SKM-1 treated with dmso at 0.1 percent for 144 hours (cell line): ENCODE data around the gene BCL2L13.
A peak's percentile ranks its signal among the peaks of the same experiment; 100 is the strongest.
"Not testable (repeated sequence)": the region's sequence is repeated elsewhere in the genome, so short reads cannot be mapped to it uniquely, and the experiment has no call there.

Experiments
- DNase-seq: peaks from one replicate; lab custom pipeline; 2025; ENCODE audit not compliant: unreplicated experiment; lab: John Stamatoyannopoulos, UW

The BCL2L13 gene

GRCh38 chr22:17634696-17635095, 3.9 kb upstream of the BCL2L13 start:
- DNase-seq = no peak

- DNase-seq = not testable (repeated sequence)
Measured at GRCh38 chr22:17636850-17637249, 1.7 kb upstream of the BCL2L13 start.

GRCh38 chr22:17637490-17638181, 921 bp upstream of the BCL2L13 start:
- DNase-seq = no peak

GRCh38 chr22:17638182-17638431, 450 bp upstream of the BCL2L13 start:
- no peak for DNase-seq

- no peak for DNase-seq
Measured at GRCh38 chr22:17639247-17639741, 737 bp downstream of the BCL2L13 start.

- no peak for DNase-seq
Measured at GRCh38 chr22:17641269-17641668, 2.7 kb downstream of the BCL2L13 start.

GRCh38 chr22:17642357-17642756, 3.8 kb downstream of the BCL2L13 start:
- DNase-seq = not testable (repeated sequence)

- no peak for DNase-seq
Measured at GRCh38 chr22:17647452-17647851, 8.9 kb downstream of the BCL2L13 start.

- DNase-seq = peak; percentile 61
Measured at GRCh38 chr22:17647991-17648390, 9.4 kb downstream of the BCL2L13 start.

GRCh38 chr22:17648569-17648968, 10.0 kb downstream of the BCL2L13 start:
- peak; percentile 29 for DNase-seq

GRCh38 chr22:17655289-17655688, 16.7 kb downstream of the BCL2L13 start:
- peak; percentile 71 for DNase-seq

- DNase-seq = no peak
Measured at GRCh38 chr22:17656870-17657395, 18.4 kb downstream of the BCL2L13 start.

- DNase-seq = no peak
Measured at GRCh38 chr22:17664414-17665055, 26.0 kb downstream of the BCL2L13 start.

- no peak for DNase-seq
Measured at GRCh38 chr22:17665248-17665647, 26.7 kb downstream of the BCL2L13 start.

- no peak for DNase-seq
Measured at GRCh38 chr22:17665854-17666253, 27.3 kb downstream of the BCL2L13 start.

GRCh38 chr22:17671521-17672092, 33.0 kb downstream of the BCL2L13 start:
- DNase-seq = not testable (repeated sequence)

- no peak for DNase-seq
Measured at GRCh38 chr22:17672417-17672991, 33.9 kb downstream of the BCL2L13 start.

- DNase-seq = no peak
Measured at GRCh38 chr22:17674152-17674551, 35.6 kb downstream of the BCL2L13 start.

- DNase-seq = peak; percentile 35
Measured at GRCh38 chr22:17675584-17675983, 37.0 kb downstream of the BCL2L13 start.

GRCh38 chr22:17678817-17679385, 40.3 kb downstream of the BCL2L13 start:
- no peak for DNase-seq

- no peak for DNase-seq
Measured at GRCh38 chr22:17684245-17684644, 45.7 kb downstream of the BCL2L13 start.
